GM10248 (cell line): ENCODE measurements around the gene SETD4.

Source experiments
- CTCF ChIA-PET: fragments of 300-600 bp; sonication (Branson Sonifier 250); formaldehyde crosslinking; extraction: SDS; loops from one replicate; lab custom pipeline; 2021; ENCODE audit warnings: antibody characterized with exemption; lab: Yijun Ruan, JAX
- POLR2A ChIA-PET: fragments of 350-650 bp; sonication (Branson Sonifier 250); formaldehyde crosslinking; extraction: SDS; loops from one replicate; lab custom pipeline; 2020; ENCODE audit warnings: antibody characterized with exemption; lab: Yijun Ruan, JAX
- DNase-seq: peaks from one replicate; pipeline ENCODE4 v3.0.0; 2012; ENCODE audit errors: extremely low spot score
- CTCF ChIP-seq: IDR thresholded peaks from 2 replicates; pipeline ENCODE4 v1.5.1; 2012; ENCODE audit warnings: mild to moderate bottlenecking, low read depth; ENCODE audit errors: extremely low read depth, missing control alignments, control extremely low read depth

The SETD4 gene

GRCh38 chr21:36023092-36023480 lies 37.2 kb downstream of the SETD4 start:
- ChIA-PET POLR2A (no interaction called here), CTCF (interaction anchor here (1.0 to 2.9 kb wide), 2 partner anchors 11 to 12 kb away, joined by 3 to 7 read pairs; no protein-coding TSS in a partner anchor)
- TF ChIP-seq CTCF, result no peak
- DNase-seq, result no peak

GRCh38 chr21:36022427-36023091 lies 37.8 kb downstream of the SETD4 start:
- no peak for TF ChIP-seq CTCF
- ChIA-PET CTCF (interaction anchor here (1.0 kb wide), 1 partner anchor 11 kb away, joined by 3 read pairs; no protein-coding TSS in a partner anchor), POLR2A (no interaction called here)
- DNase-seq, result no peak

GRCh38 chr21:36021251-36021837 lies 39.0 kb downstream of the SETD4 start:
- no peak for TF ChIP-seq CTCF
- DNase-seq, result peak; percentile 67
- ChIA-PET CTCF (interaction anchor here (1.0 kb wide), 1 partner anchor 1275 kb away, joined by 3 read pairs; no protein-coding TSS in a partner anchor), POLR2A (no interaction called here)

GRCh38 chr21:36015045-36015444 lies 45.3 kb downstream of the SETD4 start:
- ChIA-PET CTCF (no interaction called here), POLR2A (no interaction called here)
- no peak for TF ChIP-seq CTCF
- no peak for DNase-seq

- DNase-seq, result no peak
Measured at GRCh38 chr21:36010801-36011200, 49.5 kb downstream of the SETD4 start.

GRCh38 chr21:36008505-36008904 lies 51.8 kb downstream of the SETD4 start:
- ChIA-PET POLR2A (no interaction called here), CTCF (no interaction called here)
- no peak for TF ChIP-seq CTCF
- no peak for DNase-seq

More at GRCh38 chr21:36010801-36011200, 49.5 kb downstream of the SETD4 start:
- ChIA-PET CTCF (interaction anchor here (1.2 kb wide), 1 partner anchor 12 kb away, joined by 3 read pairs; no protein-coding TSS in a partner anchor), POLR2A (no interaction called here)
- no peak for TF ChIP-seq CTCF
